Smooth muscle cell of the brain vasculature (primary cell): Measurements from ENCODE around the gene SURF4.

Experiments used
- DNase-seq: peaks from one replicate; pipeline ENCODE4 v3.0.0-alpha.2; 2012; ENCODE audit warnings: low read depth, low spot score

The SURF4 gene

DNA sequence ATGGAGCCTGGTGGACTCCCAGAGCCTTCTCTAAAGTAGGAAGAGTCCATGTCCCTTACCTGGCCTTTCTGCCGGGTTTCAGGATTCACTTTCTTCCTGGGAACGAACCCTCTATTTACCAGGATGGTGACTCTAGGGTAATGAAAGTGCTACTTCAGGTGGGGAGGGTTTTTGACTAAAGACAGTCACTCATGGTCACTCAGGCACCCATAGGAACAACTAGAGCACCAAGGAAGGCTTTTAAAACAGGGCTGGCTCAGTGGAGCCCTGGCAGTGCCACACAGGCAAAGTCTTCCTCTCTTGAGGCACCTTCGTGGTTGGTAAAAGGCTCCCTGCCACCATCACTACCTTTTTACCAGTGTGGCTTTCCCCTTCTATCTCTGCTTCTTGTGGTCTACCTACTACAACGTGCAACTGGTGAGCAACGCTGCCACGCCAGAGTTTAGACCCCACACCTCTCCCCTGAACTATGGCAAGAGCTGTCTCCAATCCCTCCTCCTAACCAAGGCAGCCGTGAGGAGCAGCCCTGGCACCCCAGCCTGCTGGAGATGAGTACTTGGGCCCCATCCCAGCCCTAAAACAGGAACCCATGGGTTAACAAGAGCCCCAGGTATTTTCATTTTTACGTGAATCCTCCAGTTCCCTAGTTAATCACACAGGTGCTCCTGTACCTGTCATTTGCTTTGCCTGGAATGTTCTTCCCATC lies 23.1 kb downstream of the SURF4 start:
- DNase-seq, result no peak

DNA sequence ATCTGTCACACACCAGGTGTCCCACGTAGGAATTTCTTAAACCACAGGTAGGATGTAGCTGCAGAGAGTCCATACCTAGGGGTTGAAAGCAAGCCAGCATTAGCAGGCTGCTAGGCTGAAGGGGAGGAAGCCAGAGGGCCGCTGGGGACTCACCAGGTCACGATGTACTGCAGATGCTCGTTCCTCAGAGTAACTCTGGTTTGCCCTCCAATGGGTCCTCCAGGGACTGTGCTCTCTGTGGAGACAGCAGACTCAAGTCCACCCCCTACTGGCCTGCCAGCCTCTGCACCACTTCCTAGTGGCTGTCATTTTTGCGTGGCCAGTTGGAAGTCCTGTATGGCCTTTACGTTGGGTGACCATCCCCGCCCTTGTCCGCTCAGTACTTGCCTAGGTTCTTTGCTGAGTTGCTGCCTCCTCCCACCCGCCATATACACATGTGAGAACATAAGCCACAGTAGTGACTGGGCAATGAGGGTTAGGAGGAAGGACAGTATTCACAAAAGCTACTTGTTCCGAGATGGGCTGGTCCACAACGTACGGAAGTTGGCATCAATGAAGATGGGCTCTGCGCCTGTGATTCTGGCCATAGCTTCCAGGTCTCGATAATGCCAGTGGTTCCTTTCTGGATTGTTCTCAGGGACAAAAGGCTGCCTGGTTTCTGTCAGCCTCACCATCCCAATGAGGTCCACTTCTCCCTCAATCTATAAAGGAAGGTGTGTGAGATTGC lies 23.8 kb downstream of the SURF4 start:
- DNase-seq, result no peak

GRCh38 chr9:133351526-133351907 lies 24.3 kb downstream of the SURF4 start:
- no peak for DNase-seq

DNA sequence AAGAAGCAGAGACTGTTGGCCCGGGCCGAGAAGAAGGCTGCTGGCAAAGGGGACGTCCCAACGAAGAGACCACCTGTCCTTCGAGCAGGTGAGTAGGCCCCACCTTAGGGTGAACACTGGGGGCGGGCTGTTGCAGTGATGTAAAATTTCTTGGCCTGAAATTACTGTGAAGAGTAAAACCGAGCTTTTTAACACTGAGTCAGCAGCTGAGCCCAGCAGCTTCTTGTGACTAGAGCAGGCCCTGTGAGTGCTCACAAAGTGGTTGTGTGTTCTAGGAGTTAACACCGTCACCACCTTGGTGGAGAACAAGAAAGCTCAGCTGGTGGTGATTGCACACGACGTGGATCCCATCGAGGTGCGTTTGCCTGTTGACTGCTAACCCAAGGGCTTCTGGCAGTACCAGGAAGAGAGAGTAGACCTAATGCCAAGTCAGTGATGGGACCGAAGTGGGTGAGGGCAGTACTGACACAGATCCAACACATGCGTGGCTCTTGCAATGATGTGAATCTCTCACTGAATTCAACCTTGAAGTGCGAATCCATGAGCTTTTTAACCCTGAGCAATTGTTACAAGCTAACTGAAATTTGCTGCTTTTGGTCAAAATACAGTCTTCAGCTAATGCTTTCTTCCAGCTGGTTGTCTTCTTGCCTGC lies 25.8 kb downstream of the SURF4 start:
- no peak for DNase-seq

- DNase-seq, result no peak
Measured at GRCh38 chr9:133348718-133349573, 26.9 kb downstream of the SURF4 start.

- DNase-seq, result peak; percentile 91
Measured at GRCh38 chr9:133347985-133348717, 27.7 kb downstream of the SURF4 start, which contains the start of the genes MED22 and RPL7A. MED22 (minus strand) TSS chr9:133348131; CDS start chr9:133346662, 1,469 bp downstream. RPL7A (plus strand) TSS chr9:133348218; CDS start chr9:133348244, 26 bp downstream.

DNA sequence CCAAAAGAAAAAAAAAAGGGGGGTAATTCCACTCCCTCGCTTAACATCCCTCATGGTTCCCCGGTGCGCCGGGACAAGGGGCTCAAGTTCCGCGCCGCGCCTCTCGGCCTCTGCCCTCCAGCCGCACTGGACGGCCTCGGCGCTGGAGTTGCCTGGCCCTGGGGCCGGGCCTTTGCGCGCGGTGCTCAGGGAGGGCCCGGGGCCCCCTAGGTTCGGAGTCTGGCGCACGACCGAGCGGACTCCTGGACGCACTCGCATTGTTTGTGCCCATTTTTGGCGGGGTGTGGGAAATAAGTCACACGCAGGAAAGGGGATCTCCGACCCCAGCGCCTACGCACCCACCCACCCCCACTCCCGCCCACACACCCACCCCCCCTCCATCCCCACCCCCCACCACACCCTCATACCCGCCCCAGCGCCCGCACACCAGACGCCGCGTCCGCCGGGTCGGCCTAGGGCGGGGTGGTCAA lies 28.3 kb downstream of the SURF4 start:
- DNase-seq, result no peak

DNA sequence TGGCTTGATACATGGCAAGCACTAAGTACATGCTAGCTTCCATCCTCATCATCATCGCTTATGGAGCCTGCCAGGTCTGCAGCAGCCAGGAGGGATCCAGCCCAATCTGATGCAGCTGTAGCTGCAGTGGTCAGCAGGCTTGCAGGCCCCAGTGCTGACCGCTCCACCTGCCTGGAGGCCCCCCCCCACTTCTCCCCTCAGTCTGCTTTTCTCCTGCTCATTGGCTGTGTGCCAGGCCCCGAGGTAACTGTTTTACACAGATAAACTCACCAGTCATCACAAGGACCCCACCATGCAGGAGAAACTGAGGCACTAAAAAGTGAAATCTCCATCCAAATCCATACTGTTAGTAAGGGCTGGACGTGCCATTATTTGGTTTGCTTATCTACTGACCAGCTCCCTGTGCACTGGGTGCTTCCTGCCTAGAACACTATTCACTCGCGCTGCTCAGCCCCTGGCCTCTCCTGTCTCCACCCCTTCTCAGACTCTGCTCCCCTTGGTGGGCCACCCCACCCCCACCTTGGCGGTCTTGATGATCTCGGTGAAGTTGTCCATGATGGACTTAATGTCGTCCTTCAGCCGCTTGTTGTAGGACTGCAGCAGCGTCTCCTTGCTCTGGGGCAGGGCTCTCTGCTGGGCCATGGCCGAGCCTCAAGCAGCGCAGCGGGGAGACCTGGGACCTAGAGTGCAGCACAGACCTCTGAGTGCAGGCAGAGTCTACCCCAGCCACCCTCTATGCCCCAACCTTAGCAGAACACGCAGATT lies 29.7 kb downstream of the SURF4 start:
- DNase-seq, result no peak

DNA sequence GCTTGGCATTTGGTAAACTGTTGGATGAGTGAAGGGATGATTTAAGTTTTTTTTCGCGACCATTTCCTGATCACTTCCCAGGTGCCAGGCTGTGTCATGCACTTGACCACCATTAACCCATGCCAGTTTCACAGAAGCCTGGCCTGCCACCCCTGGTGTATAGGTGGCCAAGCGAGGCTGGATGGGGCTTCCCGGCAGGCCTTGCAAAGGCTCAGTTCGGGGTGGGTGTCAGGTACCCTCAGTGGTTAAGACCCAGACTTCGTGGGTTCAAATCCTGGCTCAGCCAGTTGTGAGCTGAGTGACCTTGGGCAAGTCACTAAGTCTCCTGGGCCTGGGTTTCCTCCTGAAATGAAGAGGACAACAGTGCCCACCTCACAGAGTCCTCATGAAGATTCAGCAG lies 30.3 kb downstream of the SURF4 start:
- DNase-seq, result no peak

GRCh38 chr9:133344979-133345378 lies 30.9 kb downstream of the SURF4 start:
- no peak for DNase-seq

- no peak for DNase-seq
Measured at GRCh38 chr9:133344071-133344470, 31.8 kb downstream of the SURF4 start.

GRCh38 chr9:133342570-133342969 lies 33.3 kb downstream of the SURF4 start:
- DNase-seq, result no peak

DNA sequence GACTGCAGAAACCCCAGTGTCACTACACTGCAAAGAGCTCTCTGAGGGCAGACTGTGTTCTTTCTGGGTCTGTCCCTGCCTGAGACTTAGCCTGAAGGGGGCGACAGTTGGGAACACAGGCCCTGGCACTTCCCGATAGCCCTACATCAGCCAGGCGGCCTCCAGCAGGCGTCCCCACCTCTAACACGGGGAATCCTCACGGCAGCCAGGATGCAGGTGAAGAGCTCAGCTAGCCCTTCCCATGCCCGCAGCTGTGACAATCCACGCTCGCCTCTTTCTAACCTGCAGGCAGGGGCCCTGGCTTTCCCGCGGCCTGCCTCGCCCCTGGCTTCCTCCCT lies 33.8 kb downstream of the SURF4 start:
- no peak for DNase-seq

DNA sequence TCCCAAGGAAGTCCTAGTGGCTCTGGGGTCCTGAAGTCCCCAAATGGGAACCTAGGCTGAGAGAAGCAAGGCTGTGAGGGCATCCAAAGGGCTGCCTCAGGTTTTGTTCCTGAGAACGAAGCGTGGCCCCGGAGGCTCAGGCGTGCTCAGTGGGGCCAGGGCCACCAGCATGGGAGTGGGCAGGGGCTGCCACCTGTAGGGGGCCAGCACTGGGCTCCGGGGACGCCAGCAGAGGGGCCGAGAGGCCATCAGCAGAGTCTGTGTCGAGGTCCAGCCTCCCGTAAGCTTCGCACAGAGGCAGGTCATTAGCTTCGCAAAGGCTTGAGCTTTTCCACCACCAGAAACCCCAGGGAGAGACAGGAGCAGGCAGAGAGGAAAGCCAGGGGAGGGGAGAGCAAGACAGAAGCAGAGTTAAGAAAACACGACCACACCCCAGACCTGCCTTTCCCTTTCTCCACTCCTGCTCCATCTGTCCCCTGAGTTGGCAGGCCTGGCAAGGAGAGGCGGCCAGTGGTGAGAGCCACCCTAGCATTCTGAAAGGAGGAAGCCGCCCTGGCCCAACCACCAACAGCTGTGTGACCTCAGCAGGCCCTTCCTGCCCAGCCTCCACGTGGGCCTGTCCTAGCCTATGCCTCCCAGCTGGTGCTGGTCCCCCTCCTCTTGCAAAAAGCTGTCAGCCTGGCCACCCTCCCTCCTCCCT lies 34.3 kb downstream of the SURF4 start:
- no peak for DNase-seq

DNA sequence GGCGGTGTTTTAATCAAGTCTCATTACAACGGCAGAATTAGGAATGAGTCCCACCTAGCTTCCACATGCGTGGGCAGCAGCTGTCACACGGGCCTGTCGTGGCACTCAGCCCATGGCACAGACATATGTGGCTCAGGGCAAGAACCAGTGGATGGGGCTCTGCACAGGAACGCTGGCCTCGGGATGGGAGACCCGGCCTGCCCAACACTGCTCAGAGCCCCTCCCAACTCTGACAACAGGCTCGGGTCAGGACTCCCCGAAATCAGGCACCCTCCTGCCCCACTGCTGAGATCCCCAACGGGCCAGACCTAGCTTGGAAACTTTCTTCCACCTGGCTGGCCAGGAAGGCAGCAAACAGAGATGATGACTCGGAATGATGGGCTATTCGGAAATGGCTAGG lies 34.9 kb downstream of the SURF4 start:
- DNase-seq, result no peak

GRCh38 chr9:133340256-133340655 lies 35.6 kb downstream of the SURF4 start:
- DNase-seq, result no peak

DNA sequence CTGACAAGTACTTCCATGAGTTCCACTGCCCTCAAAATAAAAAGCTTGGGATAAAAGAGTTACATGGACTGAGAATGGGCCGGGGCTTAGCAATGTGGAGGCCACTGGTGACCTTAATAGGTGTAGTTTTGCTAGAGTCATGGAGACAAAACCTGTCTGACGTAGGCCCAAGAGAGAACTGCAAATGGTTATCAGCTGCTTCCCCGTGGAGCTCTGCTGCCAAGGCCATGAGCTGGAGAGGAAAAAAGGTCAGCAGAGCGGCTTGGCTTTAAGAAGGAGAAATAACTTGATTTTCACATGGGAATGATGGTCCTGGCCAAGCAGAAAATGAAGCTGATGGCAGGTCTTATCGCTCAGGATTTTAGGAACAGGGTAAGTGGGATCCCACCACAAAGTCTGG lies 36.2 kb downstream of the SURF4 start:
- no peak for DNase-seq

DNA sequence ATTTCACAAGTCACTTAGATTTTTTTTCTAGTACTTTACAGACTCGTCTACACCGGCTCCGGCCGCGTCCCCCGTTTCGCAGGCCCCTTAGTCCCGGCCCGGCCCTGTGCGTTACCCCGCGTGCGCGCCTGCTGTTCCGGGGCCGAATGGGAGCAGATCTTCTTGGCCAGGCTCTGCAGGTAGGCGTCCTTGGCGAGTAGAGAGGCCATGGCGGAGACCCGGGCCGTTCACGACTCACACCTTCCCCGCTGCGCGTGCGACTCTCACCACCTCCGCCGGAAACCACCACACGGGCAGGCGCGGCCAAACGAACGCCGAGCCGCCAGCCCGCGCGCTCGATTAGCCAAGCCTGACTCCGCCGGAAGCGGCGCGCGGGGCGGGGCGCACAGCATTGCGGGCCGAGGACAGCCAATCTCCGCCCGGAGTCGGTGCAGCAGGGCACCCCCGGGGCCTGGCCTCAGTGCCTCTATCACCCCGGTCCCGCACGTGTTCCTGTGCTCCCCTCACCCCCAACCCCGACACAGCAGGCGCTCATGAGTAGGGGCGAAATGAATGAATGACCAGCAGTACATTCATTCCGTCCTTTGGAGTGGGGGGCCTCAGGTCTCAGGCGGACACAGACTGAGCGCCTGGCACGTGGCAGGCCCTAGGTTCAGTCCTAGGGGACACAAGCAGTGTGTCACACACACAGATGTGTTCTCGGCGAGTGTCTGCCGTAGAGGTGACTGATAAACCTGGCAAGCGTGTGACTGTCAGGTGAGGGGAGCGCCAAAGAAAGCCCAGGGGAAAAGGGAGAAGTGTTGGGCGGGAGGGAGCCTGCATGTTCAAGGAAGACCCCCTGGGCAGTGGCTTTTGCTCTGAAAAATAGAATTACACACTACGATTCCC lies 39.7 kb downstream of the SURF4 start, which contains the start of gene SURF6:
TSS of gene SURF6 (minus strand) at position 265 of the 888 bp plus-strand sequence. CDS start at position 209, 56 bp downstream.
- DNase-seq, result peak; percentile 52
